Hematopoietic multipotent progenitor cell treated with erythropoietin and hydrocortisone succinate and interleukin-3 and kit ligand, for 6 days (in vitro differentiated cells): ENCODE measurements around the gene RSAD2.
"Not testable (repeated sequence)": the region's sequence is repeated elsewhere in the genome, so short reads cannot be mapped to it uniquely, and the experiment has no call there.

Experiments used
- DNase-seq: peaks from one replicate; pipeline ENCODE4 v3.0.0-alpha.2; 2015

RSAD2 gene, protein sequence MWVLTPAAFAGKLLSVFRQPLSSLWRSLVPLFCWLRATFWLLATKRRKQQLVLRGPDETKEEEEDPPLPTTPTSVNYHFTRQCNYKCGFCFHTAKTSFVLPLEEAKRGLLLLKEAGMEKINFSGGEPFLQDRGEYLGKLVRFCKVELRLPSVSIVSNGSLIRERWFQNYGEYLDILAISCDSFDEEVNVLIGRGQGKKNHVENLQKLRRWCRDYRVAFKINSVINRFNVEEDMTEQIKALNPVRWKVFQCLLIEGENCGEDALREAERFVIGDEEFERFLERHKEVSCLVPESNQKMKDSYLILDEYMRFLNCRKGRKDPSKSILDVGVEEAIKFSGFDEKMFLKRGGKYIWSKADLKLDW

DNA sequence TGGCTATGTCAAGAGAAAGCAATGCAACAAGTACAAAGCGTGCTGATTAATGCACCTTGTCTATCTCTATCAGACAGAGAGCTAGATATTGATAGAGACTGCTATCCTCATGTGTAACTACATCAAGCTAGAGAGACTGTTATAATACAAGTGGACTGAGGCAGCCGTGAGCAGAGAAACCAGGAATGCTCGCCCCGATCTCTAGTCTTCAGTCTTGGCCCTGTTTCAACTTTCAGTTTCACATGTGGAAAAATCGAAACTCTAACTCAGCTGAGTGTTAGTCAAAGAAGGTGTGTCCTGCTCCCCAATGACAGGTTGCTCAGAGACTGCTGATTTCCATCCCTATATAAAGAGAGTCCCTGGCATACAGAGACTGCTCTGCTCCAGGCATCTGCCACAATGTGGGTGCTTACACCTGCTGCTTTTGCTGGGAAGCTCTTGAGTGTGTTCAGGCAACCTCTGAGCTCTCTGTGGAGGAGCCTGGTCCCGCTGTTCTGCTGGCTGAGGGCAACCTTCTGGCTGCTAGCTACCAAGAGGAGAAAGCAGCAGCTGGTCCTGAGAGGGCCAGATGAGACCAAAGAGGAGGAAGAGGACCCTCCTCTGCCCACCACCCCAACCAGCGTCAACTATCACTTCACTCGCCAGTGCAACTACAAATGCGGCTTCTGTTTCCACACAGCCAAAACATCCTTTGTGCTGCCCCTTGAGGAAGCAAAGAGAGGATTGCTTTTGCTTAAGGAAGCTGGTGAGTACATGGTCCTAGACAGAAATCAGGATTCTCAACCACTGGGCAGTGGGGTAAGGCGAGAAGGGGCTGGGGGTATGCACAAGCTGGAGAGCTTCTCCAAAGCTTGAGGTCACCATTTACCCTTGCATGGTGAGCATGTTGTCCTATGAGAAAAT, at the start of gene RSAD2:
RSAD2 (plus strand) TSS at position 376 of the 903 bp plus-strand sequence; CDS start at position 400, 24 bp downstream.
- peak; percentile 93 for DNase-seq

DNA sequence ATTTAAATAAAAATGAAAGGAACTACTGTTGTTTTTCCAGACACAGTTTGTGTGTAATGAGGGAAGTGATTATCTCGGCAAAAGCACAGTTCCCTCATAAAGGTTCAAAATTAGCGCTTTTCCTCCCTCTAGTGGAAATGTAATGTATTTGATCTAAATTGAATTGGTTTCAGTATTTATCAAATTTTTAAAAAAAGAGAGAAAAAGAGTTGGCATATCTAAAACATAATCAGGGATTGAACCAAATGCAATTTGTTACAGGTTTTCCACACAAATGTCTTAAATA, 49.3 kb upstream of the RSAD2 start:
- peak; percentile 86 for DNase-seq

DNA sequence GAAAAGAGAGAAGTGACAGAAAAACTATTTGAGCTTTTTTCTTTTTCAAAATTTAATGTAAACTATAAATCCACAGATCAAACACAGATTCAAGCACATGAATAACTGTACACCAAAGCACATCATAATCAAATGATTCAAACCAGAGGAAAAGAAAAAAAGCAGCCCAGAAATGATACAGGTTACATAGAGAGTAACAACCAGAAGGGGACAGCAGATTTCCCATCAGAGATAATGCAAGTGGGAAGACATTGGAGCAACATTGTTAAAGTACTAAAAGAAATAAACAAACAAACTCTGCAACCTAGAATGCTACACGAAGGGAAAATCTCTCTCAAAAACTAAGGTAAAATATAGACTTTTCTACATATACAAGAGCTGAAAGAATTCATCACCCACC, 46.3 kb upstream of the RSAD2 start:
- DNase-seq: no peak

DNA sequence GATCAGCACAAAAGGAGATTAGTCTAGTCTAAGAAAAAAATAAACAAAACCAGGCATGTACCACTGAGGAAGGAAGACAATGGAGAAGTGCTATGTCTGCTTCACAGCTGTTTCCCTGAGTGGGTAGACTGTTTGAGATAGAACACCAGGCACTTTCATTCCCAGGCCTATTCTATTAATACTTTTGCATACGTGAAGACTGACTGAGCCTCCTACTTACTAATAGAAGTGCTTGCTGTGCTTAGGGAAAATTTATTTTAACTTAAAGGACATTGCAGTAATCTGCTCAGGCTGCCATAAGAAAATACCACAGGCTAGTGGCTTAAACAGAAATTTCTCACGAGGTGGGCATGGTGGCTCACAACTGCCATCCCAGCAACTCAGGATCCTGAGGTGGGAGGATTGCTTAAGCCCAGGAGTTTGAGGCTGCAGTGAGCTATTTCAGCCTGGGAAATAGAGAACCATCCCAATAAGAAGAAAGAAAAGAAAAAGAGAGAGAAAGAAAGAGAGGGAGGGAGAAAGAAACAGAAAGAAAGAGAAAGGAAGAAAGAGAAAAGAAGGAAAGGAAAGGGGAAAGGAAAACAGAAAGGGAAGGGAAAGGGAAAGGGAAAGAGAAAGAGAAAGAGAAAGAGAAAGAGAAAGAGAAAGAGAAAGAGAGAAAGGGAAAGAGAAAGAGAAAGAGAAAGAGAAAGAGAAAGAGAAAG, 44.8 kb upstream of the RSAD2 start:
- no peak for DNase-seq

DNA sequence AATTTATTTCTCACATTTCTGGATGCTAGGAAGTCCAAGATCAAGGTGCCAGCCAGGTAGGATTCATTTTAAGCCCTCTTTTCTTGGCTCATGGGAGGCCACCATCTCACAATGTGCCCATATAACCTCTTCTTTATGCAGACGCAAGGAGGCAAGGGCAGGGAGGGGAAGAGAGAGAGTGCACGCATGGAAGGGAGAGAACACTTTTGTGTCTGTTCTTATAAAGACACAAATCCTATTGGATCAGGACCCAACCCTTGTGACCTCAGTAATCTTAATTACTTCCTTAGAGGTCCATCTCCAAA, 44.3 kb upstream of the RSAD2 start:
- no peak for DNase-seq

DNA sequence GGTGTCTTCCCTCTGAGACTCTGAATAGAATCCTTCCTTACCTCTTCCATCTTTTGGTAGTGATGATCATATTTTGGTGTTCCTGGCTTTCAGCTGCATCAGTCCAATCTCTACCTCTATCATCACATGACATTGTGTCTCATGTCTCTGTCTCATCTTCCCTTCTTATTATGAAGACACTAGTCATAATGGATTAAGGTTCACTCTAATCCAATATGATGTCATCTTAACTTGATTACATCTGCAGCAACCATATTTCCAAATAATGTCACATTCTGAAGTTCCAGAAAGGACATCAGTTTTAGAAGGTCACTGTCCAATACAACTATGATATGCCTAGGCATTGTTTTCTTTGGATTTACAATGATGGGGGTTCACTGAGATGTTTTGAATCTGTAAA, 43.4 kb upstream of the RSAD2 start:
- DNase-seq: no peak

DNA sequence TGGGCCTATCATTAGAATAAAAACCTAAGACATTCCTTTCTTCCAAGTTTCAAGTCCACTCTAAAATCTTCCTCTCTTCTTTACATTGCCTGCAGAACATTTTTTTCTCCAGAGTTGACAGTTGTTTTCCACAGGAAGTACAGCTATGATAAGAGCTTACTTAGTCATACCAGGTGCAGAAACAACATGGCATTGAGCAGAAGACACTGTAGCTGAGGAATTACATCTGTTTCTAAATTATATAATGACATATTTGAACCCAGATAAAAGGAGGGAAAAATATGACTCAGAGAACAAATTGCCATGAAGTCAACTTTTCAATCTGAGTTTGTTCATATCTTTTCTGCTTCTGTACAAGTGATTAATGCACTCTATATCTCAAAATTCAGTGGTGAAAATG, 42.1 kb upstream of the RSAD2 start:
- DNase-seq: peak; percentile 67

DNA sequence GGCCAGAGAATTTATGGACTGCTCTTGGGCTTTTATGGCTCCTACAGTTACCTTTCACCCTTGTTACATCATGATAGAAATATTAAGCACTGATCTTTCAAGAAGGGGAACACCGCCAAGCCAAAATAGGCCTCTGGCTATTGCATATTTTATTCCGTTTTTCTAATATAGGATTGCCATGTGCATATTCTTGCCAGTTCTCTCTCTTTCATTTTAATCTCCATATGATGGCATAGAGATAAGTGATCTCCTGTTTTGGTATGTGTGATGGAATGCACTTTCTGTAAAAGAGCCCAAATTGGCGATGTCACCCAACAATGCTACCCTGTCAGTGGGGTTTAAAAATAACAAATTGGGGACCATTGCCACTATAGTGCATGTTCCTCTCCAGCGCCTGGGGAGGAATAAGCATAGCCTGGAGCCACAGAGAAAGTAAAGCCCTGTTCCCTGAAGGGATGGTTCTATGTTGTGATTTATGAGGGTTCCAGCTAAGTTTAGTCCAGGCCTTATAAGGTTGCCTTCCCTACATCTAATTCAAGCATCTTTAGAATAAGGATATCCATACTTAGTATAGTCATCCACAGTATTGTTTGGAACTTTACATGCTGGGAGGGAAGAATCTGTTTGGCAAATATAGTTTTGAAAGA, 38.8 kb upstream of the RSAD2 start:
- no peak for DNase-seq

DNA sequence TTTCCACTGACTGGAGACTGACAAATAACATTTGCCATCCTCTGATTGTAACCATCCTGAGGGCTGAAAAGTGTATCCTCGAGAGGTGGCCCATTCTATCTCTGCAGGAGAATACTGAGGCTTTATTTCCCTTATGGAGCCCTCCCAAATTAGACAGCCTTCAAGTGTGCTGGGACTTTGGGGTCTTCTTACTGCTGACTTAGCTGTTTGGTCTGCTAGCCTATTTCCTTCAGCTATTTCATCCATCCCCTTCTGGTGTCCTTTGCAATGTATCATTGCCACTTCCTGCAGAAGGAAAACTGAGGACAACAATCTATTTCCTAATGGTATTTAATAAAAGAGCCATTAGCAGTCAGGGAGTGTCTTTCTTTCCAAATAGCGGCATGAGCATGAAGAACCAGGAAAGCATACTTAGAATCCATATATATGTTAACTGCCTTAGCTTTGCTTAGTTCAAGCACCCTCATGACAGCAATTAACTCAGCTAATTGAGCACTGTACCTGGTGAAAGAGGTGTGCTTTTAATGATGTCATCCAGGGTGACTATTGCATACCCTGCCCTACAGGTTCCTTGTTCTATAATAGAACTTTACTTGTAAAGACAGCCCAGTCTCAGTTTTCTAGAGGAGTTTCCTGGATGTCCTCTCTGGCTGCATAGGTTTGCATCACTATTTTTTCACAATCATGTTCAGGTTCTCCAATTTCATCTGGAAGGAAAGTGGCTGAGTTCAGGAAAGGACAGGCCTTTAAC, 35.9 kb upstream of the RSAD2 start:
- no peak for DNase-seq

DNA sequence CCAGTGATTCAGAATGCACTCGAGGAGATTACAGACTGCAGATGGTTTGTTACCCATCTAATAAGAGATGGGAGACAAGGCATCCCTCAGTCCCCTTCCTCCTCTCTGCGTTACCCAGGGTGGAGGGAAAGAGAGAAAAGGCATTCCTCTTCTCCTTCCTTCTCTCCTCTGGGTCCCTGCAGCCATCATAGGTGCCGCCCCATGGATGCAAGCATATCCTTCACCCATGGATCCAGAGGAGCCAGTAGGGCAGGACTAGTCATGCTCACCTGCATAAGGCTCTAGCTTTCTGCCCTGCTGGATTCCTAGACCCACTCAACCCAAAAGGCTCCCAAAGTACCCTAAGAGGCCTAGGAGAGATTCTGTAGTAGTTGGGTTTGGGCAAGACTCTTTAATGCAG, 32.3 kb upstream of the RSAD2 start:
- DNase-seq: peak; percentile 53

DNA sequence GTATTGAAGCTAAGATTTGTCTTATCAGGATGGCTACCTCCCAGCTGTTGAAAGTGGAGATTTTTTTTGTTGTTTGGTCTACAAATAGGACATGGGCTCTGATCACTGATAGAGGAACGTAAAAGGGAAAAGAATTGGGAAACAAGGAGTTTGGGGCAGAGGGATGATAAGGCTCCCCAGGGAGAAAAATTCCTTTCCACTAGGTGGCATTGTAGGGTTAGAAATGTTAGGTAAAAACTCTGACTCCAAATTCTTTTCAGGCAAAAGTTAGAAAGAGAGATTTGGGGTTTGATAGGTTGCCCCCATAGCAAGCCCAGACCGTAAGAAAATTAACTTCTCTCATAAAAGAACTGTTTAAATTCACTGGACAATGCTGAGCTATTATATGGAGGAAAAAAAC, 31.7 kb upstream of the RSAD2 start:
- peak; percentile 66 for DNase-seq

DNA sequence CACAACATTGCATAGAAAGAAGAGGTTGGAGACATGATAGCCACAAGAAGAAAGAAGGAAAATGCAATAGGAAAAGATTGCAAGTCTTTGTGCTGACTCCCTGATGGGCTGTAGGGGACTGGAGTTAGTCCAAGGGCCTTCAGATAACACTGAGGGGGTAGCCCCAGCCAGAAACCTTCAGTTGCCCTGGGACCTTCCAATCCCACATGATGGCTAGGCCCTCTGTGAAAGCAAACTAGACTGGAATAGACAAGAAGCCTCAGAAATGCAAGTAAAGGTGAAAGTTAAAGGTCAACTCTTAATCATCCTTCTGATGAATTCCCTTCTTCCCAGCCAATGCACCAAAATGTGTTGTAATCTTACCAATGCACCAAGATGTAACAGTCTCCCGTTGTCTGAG, 31.0 kb upstream of the RSAD2 start:
- DNase-seq: no peak

DNA sequence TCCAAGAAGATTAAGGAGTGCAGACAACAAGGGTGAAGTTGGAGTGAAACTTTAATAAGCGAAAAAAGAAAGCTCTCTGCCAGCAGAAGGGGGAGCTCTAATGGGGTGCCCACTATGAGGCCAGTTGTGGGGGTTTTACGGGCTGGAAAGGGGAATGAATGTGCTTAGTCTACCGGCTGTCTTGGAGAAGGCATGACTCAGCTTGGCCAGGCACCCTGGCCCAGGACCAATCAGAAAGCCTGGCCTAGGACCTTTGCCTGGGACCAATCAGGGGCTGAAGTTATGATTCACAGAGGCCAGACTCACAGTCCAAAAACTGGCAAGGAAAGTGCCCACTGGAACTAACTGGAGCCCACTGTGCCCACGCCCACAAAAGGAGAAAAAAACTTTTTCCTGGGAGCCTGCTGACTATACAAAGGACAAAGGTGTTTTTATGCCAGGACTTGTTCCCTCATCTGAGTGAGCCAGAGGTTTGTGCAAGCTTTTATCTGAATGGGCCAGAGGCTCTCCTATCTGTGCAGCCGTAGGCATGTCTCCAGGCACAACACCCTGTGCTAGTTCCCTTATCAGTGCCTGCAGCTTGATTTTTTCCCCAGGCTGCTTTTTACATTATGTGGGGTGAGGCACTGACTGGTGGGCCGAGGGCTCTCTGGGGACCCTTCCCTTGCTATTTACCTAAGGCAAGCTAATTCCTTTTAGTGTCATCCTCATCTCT, 30.5 kb upstream of the RSAD2 start:
- peak; percentile 97 for DNase-seq

DNA sequence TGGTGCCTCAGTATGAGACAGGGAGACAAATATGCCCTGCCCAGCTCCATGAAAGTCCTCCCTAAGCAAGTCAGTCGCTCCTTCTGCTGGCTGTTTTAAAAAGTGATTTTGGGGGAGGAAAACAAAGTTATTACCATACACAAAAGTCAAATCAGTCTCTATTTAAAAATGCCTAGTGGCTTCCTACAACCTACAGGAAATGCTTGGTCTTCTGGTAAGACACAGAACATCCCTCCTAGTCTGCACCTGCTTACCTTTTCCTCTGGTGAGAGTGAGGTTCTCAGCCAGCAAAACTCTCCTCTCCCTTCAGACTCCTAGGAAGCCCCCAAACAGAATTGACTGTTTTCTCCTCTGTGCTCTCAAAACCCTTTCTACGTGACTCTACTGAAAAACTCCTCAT, 25.4 kb upstream of the RSAD2 start:
- DNase-seq: no peak

DNA sequence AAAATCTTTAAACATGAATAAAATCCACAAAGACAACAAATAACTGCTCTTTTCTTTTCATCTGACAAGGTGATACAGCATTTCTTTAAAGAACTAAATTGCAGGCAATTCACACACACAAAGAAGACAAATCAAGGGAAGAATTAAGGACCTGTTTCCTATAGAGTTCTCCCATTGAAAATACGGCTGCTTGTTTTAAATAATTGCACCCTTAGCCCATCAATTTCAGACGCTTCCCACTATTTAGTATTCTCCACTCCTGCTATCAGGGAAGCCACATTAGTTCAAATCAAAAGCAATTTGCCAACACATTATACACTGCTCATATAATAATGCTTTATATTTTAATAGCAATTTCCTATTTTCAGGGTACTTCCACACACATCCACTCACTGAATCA, 23.2 kb upstream of the RSAD2 start:
- no peak for DNase-seq

DNA sequence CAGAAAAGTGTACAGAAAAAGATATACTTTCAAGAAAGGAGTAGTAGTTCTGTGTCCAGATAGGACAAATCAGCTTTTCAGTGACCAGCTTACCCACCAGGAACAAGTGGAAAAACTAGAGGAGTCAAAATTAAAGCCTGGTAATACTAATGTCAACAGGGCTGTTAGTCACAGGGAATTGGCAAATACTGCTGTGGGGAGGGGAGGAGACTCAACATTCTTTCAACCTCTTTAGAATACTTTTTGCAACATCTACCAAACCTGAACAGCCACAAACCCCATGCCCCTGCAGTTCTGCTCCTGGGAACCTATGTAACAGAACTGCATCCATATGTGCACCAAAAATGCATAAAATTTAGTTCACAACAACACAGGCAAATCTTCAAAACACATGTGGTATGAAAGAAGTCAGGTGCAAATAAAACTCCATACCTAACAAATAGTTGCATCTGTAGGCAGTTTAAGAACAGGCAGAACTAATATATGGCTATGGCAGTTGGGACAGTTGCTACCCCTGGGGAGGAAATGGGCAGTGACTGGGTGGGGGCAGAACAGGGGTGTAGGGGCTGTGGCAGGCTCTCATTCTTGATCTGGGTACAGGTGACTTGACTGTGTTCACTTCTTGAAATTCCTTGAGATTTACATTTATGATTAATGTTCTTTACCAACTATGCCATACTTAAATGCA, 21.6 kb upstream of the RSAD2 start:
- no peak for DNase-seq

DNA sequence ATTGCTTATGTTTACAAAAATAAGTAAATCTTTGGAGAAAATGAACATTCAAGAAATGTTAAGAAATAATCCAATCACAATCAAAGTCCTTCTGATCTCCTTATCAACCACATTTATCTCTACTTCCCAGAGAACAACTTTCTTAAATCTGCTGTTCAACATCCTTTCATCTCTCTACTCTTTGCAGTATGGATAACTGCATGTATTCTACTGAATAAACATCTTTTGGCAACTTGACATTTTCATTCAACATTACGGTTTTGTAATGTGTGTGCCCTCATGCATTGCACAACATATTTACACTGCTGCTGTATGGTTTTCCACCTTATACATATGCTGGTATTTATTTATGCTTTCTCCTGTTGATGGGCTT, 21.0 kb upstream of the RSAD2 start:
- DNase-seq: no peak

DNA sequence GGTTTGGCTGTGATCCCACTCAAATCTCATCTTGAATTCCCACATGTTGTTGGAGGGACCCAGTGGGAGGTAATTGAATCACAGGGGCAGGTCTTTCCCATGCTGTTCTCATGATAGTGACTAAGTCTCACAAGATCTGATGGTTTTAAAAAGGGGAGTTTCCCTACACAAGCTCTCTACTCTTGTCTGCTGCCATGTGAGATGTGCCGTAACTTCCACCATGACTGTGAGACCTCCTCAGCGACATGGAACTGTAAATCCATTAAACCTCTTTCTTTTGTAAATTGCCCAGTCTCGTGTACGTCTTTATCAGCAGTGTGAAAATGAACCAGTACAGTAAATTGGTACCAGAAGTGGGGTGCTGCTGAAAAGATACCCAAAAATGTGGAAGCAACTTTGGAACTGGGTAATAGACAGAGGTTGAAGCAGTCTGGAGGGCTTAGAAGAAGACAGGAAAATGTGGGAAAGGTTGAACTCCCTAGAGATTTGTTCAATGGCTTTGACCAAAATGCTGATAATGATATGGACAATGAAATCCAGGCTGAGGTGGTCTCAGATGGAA, 19.0 kb upstream of the RSAD2 start:
- DNase-seq: not testable (repeated sequence)

DNA sequence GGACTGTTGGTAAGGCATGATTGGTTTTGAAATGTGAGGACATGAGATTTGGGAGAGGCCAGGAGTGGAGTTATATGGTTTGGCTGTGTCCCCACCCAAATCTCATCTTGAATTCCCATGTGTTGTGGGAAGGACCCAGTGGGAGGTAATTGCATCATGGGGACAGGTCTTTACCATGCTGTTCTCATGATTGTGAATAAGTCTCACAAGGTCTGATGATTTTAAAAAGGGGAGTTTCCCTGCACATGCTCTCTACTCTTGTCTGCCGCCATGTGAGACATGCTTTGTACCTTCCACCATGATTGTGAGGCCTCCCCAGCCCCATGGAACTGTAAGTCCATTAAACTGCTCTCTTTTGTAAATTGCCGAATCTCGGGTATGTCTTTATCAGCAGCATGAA, 17.3 kb upstream of the RSAD2 start:
- no peak for DNase-seq

DNA sequence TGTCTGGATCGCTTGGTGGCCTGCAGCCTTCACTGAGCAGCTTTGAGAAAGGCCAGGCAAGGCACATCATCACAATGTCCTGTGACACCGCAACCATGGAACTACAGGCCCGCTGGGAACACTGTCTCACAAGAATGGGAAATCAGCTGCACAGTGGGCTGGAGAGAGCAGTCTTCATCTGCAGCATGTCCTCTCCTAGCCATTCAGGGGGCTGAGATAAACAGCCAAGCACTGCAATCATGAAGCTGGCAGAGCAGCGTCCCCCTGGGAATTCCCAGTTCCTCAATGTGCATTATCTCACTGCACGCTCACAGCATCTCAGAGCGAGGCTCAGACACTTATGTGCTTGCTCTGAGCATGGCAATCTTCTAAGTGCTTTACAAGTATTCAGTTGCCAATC, 13.8 kb upstream of the RSAD2 start:
- peak; percentile 67 for DNase-seq

DNA sequence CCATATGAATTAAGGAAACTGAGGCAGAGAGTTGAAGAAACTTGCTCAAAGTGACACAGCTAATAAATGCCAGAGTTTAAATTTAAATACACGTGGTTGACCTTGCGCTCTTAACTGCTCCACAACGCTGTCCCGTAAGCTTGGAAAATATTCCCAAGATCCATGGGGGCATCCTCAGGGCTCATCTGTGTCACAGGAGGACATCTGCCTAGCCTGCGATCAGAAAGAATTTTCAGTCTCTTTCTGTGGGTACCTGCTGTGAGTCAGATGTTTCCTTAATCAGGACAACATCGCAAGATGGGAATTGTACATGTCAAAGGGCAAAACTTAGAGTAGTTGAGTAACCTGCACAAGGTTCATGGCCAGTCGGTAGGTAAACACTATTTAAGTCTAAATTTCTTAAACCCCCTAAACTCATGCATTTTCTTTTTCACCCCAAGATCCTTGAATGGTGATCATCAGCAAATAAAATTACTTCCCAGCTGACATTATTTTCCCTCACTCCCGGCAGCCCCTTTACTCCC, 13.3 kb upstream of the RSAD2 start:
- DNase-seq: no peak
